Medulla oblongata (tissue), 1 donor: ENCODE results near the gene ARCN1.

Experiments used
- DNase-seq: peaks from one replicate; pipeline ENCODE4 v3.0.0-alpha.2; 2015; ENCODE audit errors: extremely low spot score

ARCN1 gene

GRCh38 chr11:118572061-118572980, at the start of gene ARCN1:
Gene ARCN1, plus strand, starts transcription at chr11:118572409. Its CDS starts 139 bp downstream, at chr11:118572548.
- peak; percentile 85 for DNase-seq

GRCh38 chr11:118522571-118523072, 49.6 kb upstream of the ARCN1 start:
- no peak for DNase-seq

- no peak for DNase-seq
Observed at GRCh38 chr11:118524356-118524755, 47.9 kb upstream of the ARCN1 start.

- DNase-seq: no peak
Observed at GRCh38 chr11:118524757-118525470, 47.3 kb upstream of the ARCN1 start.

GRCh38 chr11:118526688-118527087, 45.5 kb upstream of the ARCN1 start:
- DNase-seq: no peak

- no peak for DNase-seq
Observed at GRCh38 chr11:118527109-118527508, 45.1 kb upstream of the ARCN1 start, which contains the start of gene TTC36. Gene TTC36, plus strand, starts transcription at chr11:118527474. Its CDS starts 21 bp downstream, at chr11:118527495.

GRCh38 chr11:118528511-118528910, 43.7 kb upstream of the ARCN1 start:
- DNase-seq: no peak

GRCh38 chr11:118529584-118530175, 42.5 kb upstream of the ARCN1 start:
- DNase-seq: no peak

GRCh38 chr11:118530180-118530682, 42.0 kb upstream of the ARCN1 start:
- no peak for DNase-seq

GRCh38 chr11:118530683-118531596, 41.3 kb upstream of the ARCN1 start, which contains the start of gene TMEM25:
Gene TMEM25, plus strand, starts transcription at chr11:118531192. Its CDS starts 610 bp downstream, at chr11:118531802.
- peak; percentile 66 for DNase-seq

GRCh38 chr11:118531597-118532084, 40.6 kb upstream of the ARCN1 start:
- DNase-seq: no peak

GRCh38 chr11:118532091-118532490, 40.1 kb upstream of the ARCN1 start:
- no peak for DNase-seq

GRCh38 chr11:118532852-118533768, 39.1 kb upstream of the ARCN1 start:
- DNase-seq: no peak

- DNase-seq: peak; percentile 79
Observed at GRCh38 chr11:118533769-118534729, 38.2 kb upstream of the ARCN1 start.

- DNase-seq: no peak
Observed at GRCh38 chr11:118535261-118535660, 36.9 kb upstream of the ARCN1 start.

- DNase-seq: no peak
Observed at GRCh38 chr11:118536726-118537125, 35.5 kb upstream of the ARCN1 start.

- DNase-seq: no peak
Observed at GRCh38 chr11:118537409-118537980, 34.7 kb upstream of the ARCN1 start.
